Left cardiac atrium (tissue), 2 donors: Measurements from ENCODE around the gene CKMT2. TPM values are rescaled to one million over a fixed set of nuclear protein-coding genes. Genes with fewer than 3 reads are reported as not detected.

ENCODE experiments used
- total RNA-seq, 2 donors: library from RNA; stranded (reverse); fragmentation: NEBNext Ultra II Directional; extraction: Animal tissue kit (Norgen Biotek cat#: 25700); gene quantifications; one replicate each; pipeline ENCODE4 v1.2.1, GENCODE V29; 2021
- donor health status: DM: no; HTN: yes; CAD: no; lungs with severe emphysema.
- donor health status: DM: yes; HTN: yes; CAD: no.

The CKMT2 gene
- total RNA-seq, 2 donors from 2014 or later = 742 to 839 TPM

Other genes with a start within 250 kb of the CKMT2 start
- 10 to 100 TPM; 13.3 to 16.0 TPM for gene ZCCHC9, start 68.3 kb downstream of the CKMT2 start, total RNA-seq
- gene ACOT12, start 160.8 kb downstream of the CKMT2 start, total RNA-seq = not detected